Measurements from ENCODE around the gene CYB5D1.

CYB5D1 gene

GRCh38 chr17:7832431-7832830, 25.4 kb upstream of the CYB5D1 start:
- FAIRE-seq, result no peak
- DNase-seq (ENCODE audit: insufficient read length, low spot score), result no peak
- TF ChIP-seq POLR2A (IDR thresholded peaks at IDR 0.05; ENCODE audit: low read depth, low read length) (no peak), SPI1 (IDR thresholded peaks at IDR 0.05; ENCODE audit: low read depth, low read length) (no peak), POLR2AphosphoS5 (IDR thresholded peaks at IDR 0.05; ENCODE audit: low read depth, low read length) (no peak), POU2F2 (IDR thresholded peaks at IDR 0.05; ENCODE audit: low read depth, low read length) (no peak), TAF1 (IDR thresholded peaks at IDR 0.05; ENCODE audit: low read depth, low read length) (no peak), PAX5 (IDR thresholded peaks at IDR 0.05; ENCODE audit: insufficient read depth, low read length, severe bottlenecking) (no peak)

DNA sequence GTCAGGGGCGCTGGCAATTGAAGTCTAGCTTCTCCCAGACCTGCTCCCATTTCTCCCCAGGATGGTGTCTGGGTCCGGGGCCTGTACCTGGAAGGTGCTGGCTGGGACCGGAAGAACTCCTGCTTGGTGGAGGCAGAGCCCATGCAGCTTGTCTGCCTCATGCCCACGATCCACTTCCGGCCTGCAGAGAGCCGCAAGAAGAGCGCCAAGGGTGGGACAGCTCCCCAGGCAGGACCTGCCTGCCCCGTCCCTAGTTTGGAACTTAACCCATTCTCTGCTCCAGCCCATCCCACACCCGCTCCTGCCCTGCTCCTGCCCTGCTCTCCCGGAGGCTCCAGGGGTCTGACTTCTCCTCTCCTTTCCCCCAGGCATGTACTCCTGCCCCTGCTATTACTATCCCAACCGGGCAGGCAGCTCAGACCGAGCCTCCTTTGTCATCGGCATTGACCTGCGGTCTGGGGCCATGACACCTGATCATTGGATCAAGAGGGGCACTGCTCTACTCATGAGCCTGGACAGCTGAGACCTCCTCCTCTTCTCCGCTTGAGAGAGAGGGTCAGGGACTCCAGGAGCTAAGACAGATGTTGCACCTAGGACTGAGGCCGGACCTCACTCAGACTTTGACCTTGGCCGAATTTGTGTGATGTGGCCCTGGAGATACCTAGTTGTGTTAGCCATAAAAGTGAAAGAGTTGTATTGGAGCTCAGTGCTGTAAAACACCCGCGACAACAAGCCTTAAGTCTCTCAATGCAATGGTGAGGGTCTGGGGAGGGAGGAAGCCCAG, 24.6 kb upstream of the CYB5D1 start:
- TF ChIP-seq SPI1 (IDR thresholded peaks at IDR 0.05; ENCODE audit: low read depth, low read length) (no peak), POU2F2 (IDR thresholded peaks at IDR 0.05; ENCODE audit: low read depth, low read length) (no peak), POLR2A (IDR thresholded peaks at IDR 0.05; ENCODE audit: low read depth, low read length) (no peak), POLR2AphosphoS5 (IDR thresholded peaks at IDR 0.05; ENCODE audit: low read depth, low read length) (no peak), PAX5 (IDR thresholded peaks at IDR 0.05; ENCODE audit: insufficient read depth, low read length, severe bottlenecking) (no peak), TAF1 (IDR thresholded peaks at IDR 0.05; ENCODE audit: low read depth, low read length) (no peak)

GRCh38 chr17:7833795-7834541, 23.8 kb upstream of the CYB5D1 start, which contains the start of gene KDM6B:
KDM6B (plus strand) TSS chr17:7834217; CDS start chr17:7845555, 11,338 bp downstream.
- TF ChIP-seq POLR2AphosphoS5 (IDR thresholded peaks at IDR 0.05; ENCODE audit: low read depth, low read length) (no peak), SPI1 (IDR thresholded peaks at IDR 0.05; ENCODE audit: low read depth, low read length) (no peak), TAF1 (IDR thresholded peaks at IDR 0.05; ENCODE audit: low read depth, low read length) (no peak), POLR2A (IDR thresholded peaks at IDR 0.05; ENCODE audit: low read depth, low read length) (no peak)
- FAIRE-seq (peak; percentile 98), DNase-seq (ENCODE audit: insufficient read length, low spot score) (peak; percentile 88)

More for the DNA sequence above, 24.6 kb upstream of the CYB5D1 start:
- FAIRE-seq (no peak), DNase-seq (ENCODE audit: insufficient read length, low spot score) (no peak)

GRCh38 chr17:7834542-7834956, 23.3 kb upstream of the CYB5D1 start:
- TF ChIP-seq POU2F2 (IDR thresholded peaks at IDR 0.05; ENCODE audit: low read depth, low read length) (no peak), POLR2AphosphoS5 (IDR thresholded peaks at IDR 0.05; ENCODE audit: low read depth, low read length) (no peak), PAX5 (IDR thresholded peaks at IDR 0.05; ENCODE audit: insufficient read depth, low read length, severe bottlenecking) (no peak)
- DNase-seq (ENCODE audit: insufficient read length, low spot score) (no peak), FAIRE-seq (no peak)

- DNase-seq (ENCODE audit: insufficient read length, low spot score) (peak; percentile 86), FAIRE-seq (peak; percentile 99)
- TF ChIP-seq SPI1 (IDR thresholded peaks at IDR 0.05; ENCODE audit: low read depth, low read length), result peak; percentile 46; the same call in 1 of the 2 replicates
- TF ChIP-seq TAF1 (IDR thresholded peaks at IDR 0.05; ENCODE audit: low read depth, low read length), result no peak
Observed at GRCh38 chr17:7834957-7835813, 22.6 kb upstream of the CYB5D1 start.

DNA sequence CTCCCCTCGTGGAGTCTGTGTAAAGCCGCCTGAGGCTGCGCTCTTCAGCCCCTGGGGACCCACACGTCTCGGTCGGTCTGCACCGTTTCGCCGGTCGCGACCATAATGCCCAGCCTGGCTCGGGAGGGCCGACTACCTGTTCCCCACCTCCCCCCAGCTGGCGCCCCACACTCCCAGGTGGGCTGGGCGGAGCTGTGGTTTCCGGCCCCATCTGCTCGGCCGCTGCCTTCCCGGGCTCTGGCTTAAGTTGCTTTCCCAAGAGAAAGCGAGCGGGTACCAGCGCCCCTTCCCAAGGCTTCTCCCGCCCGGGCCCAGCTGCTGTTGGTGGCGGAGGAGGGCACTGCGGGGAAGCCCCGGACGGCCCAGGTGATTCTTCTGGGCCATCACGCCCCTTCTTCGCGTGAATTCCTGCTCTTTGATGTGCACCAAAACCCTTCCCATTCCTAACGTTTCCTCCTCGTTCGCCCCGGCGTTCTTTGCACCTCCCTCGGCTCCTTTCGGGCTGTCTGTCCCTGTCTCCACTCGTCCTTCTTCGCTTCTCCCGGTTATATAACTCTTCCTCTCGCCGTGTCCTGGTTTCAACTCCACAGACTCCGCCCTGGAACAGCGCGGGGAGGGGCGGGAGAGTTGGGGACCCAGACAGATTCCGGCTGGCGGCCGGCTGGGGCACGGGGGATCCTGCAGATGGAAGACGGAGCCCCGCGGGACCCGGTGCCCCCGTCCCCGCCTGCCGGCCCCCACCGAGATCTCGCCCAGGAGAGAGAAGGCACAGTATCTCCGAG, 21.8 kb upstream of the CYB5D1 start:
- FAIRE-seq (no peak), DNase-seq (ENCODE audit: insufficient read length, low spot score) (no peak)
- TF ChIP-seq POLR2AphosphoS5 (IDR thresholded peaks at IDR 0.05; ENCODE audit: low read depth, low read length), result no peak
- no peak for TF ChIP-seq SPI1 (IDR thresholded peaks at IDR 0.05; ENCODE audit: low read depth, low read length)
- no peak for TF ChIP-seq POLR2A (IDR thresholded peaks at IDR 0.05; ENCODE audit: low read depth, low read length)
- TF ChIP-seq POU2F2 (IDR thresholded peaks at IDR 0.05; ENCODE audit: low read depth, low read length), result no peak
- TF ChIP-seq TAF1 (IDR thresholded peaks at IDR 0.05; ENCODE audit: low read depth, low read length), result no peak
- no peak for TF ChIP-seq PAX5 (IDR thresholded peaks at IDR 0.05; ENCODE audit: insufficient read depth, low read length, severe bottlenecking)

DNA sequence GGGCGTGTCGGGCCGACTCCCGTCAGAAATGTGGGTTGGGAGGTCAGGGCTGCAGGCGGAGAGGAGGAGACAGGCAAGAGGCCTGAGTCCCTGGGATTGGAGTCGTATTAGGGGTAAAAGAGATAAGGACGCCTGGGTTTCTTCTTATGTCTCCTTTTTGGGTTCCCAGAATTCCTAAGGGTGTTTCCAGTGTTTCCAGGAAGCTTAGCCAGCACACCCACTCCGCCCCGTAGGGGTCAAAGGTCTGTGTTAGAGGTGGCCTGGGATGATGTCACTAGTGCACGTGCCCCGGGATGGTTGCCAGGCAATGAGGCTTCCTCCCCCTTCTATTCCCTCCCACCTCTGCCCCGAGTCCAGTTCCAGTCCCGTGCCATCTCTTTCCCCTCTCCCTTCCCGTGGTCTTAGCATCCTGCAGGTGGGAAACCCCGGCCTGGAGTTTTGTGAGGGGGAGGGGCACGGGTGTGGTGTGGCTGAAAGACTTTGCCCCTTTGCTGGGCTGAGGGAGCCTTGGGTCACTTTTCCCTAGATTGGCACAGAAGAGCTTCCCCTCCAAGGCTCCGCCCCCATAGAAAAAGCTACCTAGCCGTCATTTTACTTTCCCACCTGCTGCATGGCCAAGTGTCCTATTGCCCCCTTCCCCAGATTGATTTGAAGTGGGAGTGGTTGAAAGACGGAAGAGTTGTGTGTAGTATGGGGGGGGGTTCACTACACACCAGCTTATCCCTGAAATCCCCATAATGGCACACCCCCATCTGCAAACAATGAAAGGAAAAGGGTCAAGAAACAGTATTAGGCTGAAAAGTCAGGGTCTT, 21.0 kb upstream of the CYB5D1 start:
- no peak for TF ChIP-seq POLR2A (IDR thresholded peaks at IDR 0.05; ENCODE audit: low read depth, low read length)
- no peak for TF ChIP-seq TAF1 (IDR thresholded peaks at IDR 0.05; ENCODE audit: low read depth, low read length)
- TF ChIP-seq PAX5 (IDR thresholded peaks at IDR 0.05; ENCODE audit: insufficient read depth, low read length, severe bottlenecking), result no peak
- 0 out of 2 replicates have a peak, but pooled peaks have one; percentile 10 for TF ChIP-seq SPI1 (IDR thresholded peaks at IDR 0.05; ENCODE audit: low read depth, low read length)
- TF ChIP-seq POLR2AphosphoS5 (IDR thresholded peaks at IDR 0.05; ENCODE audit: low read depth, low read length), result no peak
- TF ChIP-seq POU2F2 (IDR thresholded peaks at IDR 0.05; ENCODE audit: low read depth, low read length), result peak; percentile 82
- no peak for DNase-seq (ENCODE audit: insufficient read length, low spot score)
- FAIRE-seq, result peak; percentile 93

All from GM12891 (cell line).